NCI-H774 (cell line): ENCODE data around the gene ALDH4A1.
"Not testable (repeated sequence)": the region's sequence is repeated elsewhere in the genome, so short reads cannot be mapped to it uniquely, and the experiment has no call there.

Experiments
- DNase-seq: peaks from one replicate; lab custom pipeline; 2025; lab: John Stamatoyannopoulos, UW

ALDH4A1 gene

DNA sequence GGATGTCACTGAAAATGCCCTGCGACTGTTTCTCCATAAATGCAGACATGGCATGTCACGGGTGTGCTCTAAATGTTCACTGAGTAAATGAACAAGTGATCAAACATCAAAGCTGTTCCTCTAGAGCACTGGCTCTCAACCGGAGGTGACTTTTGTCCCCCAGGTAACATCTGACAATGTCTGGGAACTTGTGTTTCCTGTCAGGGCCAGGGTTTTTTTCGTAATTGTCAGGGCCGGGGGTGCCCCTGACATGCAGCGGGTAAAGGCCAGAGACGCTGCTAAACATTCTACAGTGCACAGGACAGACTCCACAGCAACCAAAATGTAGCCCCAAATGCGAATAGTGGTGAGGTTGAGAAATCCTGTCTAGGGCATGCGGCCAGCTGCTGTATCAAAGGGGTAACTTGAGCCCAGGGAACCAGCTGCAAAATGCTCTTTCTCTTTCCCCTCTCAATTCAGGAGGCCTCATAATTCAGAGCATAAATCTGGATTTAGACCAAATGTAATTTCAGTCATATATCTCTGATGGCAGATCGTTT is 2.0 kb downstream of the ALDH4A1 start:
- DNase-seq = no peak

DNA sequence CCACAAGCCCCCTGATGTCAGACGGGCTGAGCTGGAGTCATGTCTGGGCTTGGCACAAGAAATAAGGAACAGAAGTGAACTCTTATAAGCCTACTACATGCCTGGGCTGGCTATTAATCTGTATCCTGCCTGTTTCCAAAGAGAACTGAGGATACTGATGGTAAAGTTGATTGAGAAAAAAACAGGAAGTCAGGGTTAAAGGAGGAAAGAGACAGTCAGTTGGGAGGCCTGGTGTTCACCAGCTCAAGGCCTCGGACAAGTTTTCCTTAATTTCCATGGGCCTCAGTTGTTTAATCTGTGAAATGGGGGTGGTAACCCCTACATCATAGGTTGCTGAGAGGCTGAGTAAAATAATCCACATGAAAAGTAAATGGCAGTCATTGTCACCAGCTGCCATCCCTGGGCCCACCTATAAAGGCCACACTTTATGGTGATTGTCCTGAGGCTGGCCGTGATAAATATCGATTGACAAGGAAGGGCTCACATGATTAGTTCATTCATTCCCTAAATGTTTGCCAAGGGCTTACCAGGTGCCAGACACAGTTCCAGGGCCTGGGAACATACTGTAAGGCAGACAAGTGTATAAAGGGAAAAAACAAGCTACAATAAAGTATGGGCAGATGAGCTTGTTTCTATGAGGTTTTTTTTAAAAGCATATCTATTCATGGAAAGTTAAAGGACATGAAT is 2.8 kb downstream of the ALDH4A1 start:
- no peak for DNase-seq

DNA sequence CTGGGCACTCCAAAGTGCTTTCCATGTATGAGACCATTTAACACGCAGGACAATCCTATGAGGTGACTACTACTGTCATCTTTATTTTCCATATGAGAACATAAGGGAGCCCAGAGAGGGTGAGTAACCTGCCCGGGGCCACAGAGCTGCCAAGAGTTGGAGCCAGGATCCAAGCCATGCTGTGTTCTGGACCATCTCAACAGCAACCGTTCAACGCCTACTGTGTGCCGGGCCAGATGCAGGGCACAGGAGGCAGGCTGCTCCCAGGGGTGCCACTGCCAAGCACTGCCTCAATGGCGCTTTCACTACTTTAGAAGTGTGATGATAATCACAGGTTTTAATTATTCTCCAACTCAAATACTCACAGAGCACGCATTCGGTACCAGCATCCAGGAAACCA is 3.8 kb downstream of the ALDH4A1 start:
- DNase-seq = no peak

DNA sequence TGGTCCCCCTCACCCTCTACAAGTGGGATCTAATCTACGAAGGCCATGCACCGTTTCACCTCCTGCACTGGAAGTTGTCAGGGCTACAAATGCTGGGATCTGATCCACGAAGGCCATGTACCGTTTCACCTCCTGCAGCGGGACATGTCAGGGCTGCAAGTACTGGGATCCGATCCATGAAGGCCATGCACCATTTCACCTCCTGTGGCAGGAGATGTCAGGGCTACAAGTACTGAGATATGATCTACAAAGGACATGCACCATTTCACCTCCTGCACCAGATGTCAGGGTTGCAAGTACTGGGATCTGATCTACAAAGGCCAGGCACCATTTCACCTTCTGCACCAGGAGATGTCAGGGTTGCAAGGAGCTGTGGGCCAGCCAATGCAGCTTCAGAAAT is 7.0 kb downstream of the ALDH4A1 start:
- no peak for DNase-seq

DNA sequence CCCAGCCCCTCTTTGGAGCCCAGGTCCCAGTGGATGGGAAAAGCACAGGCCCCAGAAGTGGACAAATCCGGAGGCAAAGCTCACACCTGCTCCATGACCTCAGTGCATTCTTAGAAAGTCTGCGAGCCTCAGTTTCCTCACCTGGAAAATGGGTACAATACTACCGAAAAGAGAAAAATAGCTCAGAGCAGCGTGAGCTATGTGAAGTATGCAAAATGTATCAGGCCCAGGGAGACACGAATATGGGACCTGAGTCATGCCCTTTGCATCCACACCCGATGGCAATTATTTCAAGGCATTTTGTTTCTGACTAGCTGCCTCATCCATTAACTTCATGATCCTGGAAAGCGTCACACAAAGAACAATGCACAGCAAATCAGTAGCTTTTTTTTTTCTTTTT is 9.2 kb downstream of the ALDH4A1 start:
- no peak for DNase-seq

DNA sequence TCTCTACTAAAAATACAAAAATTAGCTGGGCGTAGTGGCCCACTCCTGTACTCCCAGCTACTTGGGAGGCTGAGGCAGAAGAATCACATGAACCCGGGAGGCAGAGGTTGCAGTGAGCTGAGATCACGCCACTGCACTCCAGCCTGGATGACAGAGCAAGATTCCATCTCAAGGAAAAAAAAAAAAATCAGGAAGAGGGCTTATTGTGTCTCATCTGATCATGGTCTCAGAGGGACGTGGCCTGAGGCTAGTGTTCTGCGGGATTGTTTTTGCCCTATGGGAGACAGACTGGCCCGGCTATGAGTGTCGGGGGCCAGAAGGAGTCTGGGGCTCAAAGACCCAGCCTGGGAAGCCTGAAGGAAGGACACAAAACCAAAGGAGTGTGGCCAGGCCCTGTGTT is 10.5 kb downstream of the ALDH4A1 start:
- not testable (repeated sequence) for DNase-seq

DNA sequence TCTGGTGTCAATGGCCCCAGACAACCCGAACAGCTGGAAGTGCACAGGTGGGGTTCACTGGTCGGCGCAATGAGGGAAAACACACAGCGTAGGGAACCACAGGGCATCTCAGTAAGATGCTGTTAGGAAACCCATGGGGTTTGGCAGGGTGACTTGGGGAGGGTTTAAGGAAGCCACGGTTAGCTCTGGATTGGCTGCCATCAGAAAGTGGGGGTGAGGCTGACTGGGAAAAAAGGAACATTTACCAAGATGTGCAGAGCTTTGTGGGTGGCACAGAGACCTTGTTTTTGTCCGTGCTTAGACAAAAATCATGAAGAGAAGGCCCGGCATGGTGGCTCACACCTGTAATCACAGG is 11.0 kb downstream of the ALDH4A1 start:
- no peak for DNase-seq

DNA sequence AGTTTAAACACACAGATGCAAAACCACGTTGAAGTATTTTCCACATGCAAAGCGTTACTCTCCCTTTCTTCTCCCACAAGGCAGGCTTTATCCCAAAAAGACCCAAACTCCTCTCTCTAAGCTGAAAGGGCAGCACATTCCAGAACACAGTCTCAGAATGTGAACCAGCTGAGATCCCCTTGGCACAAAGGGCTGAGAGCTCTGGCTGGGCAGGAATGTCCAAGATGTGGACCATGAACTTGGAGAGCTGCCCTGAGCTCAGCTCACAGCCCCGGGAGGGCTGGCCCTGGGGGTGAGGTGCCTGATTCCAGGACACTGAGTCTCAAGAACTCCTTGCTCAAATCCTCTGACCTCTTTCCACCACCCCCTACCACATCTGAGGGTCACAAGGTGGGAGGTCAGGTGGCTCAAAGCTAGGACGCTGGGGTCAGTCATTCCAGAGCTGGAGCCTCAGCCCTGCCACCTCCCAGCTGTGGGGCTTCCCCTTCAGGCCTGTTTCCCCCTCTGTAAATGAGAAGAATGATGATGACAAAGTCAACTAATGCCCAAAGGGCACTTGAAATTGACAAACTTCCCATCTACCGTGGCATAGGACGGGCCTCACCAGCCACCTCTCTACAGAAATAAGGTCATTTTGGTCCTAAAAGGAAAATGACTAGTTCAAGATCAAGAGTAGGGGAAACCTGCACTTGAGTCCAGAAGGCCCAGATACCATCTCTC is 11.5 kb downstream of the ALDH4A1 start:
- DNase-seq = no peak

DNA sequence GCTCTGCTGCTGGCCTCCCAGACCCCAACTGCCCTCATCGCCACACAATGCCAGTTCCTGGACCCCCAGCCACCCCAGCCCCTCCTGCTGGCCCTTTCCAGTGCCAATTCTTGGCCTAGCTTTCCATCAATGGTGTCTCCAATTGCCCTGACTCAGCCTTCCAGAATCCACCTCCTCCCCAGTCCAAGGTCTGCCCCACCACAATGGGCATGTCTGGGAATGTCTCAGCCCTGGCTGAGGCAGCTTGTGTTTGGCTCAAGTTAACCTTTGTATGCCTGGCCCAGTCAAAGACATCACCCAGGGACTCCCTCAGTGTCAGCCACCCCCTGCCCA is 16.4 kb downstream of the ALDH4A1 start:
- DNase-seq = no peak

DNA sequence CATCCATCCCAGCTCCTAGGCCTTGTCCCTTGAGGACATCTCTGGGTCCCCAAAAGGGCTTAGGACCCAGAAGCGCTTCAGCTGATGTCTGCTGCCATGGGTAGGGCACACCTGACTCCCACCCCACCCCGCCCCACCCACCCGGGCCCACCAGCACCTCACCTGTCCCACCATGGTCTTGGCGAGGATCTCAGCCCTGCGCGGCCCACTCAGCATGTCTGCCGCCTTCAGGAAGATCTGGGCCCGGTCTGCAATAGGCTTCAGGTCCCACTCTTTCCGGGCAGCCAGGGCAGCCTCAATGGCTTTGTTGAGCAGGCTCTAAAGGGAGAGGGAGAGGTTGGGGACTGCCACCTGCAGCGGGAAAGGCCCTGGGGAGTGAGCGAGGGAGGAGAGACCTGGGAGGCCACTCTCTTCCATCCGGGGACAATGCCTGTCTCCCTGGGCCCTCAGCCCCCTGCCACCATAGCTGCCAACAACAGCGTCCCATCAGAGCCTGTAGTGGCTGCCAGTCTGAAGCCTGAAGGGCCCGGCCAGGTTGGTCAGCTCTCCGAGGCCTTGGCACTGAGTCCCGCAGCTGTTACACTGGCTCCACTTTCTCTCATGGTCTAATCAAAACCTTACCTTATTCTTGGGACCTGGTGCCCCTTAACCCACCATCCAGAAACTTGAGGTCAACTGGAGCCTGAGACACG is 16.9 kb downstream of the ALDH4A1 start:
- no peak for DNase-seq

DNA sequence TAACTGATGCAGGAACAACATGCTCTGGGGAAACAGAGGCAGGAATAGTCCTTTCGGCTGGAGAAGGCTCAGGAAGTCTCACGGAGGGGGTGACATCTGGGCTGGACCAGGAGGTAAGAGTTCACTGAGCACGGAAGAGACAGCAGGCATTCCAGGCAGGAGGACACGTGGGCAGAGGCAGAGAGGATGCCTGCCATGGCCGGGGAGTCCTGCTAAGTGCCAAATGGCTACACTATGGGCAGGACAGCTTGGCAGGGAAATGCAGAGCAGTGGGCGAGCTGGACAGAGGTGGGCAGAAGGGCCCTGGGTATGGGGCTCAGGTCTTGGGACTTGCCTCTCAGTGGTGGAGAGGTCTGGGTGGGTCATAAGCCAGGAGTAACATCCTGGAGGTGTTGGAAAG is 17.6 kb downstream of the ALDH4A1 start:
- no peak for DNase-seq

DNA sequence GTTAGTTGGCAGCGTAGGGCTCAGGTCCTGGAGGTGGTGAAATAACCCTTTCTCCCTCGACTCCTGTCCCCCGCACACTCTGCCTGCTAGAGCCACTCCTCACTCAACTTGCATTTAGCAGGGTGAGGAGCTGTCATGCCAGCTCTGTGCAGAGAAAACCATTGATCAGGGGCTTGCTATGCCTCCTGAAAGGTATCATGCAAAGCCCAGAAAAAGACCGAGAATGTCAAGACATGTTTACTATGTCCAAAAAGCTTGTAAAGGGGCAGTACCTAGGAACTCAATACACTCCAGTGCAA is 18.0 kb downstream of the ALDH4A1 start:
- no peak for DNase-seq

DNA sequence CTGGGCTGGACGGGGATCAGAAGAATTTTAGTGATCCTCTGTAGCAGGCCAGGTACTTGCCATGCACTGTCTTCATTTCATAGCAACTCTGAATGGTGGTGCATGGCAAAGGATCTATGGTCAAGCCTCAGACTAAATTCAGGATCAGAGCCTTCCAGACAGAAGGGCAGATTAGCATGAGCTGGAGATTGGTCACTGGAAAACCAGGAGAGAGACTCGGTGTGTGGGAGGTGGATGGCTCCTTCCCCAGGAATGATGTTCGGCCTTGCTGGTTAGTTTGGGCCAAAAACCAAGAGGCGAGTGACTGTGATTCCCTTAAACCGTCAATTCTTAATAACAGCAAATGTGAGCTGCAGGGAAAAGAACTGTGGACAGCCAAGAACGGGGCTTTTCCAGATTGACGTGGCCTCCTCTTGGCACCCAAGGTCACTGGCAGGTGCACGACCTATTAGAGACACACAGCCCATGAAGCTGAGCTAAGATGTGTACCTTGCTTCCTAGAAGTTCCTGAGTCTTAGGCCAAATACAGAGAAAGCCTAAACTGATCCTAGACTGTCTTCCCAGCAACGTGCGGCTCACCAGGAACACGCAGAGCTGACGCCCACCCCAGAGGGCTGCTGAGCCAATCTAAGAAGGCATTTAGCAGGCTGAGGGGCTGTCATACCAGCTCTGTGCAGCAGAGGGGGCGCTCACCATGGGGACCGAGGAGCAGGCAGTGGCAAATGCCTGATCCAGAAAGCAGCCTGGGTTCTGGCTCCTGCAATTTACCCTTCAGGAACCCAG is 18.5 kb downstream of the ALDH4A1 start:
- DNase-seq = no peak

DNA sequence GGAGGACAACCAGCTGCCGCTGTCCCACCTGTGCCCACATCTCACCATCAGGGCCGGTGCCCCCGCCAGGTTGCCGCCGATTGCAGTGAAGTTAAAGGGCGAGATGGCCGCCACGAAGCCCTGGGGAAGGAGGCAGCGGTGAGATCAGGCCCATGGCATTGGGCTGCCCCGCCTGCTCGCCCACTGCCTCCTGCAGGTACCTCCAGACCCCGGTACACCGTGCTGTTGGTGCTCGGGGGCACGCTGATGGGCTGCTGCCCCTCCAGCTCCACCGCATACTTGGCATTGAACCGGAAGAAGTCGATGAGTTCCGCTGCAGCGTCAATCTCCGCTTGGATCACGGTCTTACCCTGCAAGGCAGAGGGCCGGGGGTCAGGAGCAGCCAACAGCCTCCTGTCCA is 19.3 kb downstream of the ALDH4A1 start:
- no peak for DNase-seq

DNA sequence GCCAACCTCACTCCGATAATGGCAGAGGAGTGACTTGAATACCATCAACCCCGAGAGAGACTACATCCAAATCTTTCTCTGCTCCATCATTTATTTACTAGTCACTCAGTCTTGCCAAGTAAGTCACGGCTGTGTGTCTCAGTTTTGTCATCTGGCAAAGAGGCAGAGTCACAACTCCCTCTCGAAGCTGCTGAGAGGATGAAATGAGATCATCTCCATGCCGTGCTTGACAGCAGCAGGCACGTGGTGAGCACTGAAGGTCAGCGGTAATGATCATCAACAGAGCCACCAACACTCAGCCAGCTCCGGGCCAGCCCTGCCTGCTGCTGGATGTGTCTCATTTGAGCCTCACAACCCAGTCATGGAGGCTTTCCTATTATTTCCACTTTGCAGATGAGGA is 19.9 kb downstream of the ALDH4A1 start:
- DNase-seq = no peak

DNA sequence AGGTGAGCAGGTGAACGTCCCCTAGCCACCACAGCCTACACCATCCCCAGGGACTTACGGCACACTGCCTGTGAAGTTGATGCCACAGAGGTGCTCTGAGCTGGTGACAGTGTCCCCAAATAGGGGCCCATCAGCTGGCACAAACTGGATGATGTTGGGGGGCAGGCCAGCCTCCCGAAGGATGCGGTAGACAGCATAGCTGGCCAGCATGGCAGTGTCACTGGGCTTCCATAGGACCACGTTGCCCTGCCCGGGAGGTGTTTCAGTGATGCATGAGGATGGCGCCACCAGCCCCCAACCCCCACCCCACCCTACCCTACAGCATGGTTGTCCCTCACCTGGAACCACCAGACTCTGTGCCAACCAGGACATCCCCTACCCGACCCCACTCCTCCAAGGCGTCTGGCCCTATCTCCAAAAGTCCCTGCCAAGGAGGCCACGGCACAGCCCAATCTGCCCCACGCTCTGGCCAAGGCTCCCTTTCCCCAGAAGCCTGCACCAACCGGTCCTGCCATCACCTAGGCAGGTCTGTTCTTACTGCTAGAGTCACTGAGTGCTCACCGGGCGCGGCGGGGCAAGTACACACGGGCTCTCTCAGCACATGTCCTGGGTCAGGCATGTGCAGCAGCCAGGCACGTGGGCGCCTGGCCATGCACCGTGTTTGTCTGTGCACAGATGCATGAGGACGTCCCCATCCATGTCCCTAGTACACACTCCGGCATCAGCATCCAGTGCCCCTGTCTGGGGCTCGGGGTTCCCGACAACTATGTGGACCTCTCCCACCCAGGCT is 20.5 kb downstream of the ALDH4A1 start:
- no peak for DNase-seq

DNA sequence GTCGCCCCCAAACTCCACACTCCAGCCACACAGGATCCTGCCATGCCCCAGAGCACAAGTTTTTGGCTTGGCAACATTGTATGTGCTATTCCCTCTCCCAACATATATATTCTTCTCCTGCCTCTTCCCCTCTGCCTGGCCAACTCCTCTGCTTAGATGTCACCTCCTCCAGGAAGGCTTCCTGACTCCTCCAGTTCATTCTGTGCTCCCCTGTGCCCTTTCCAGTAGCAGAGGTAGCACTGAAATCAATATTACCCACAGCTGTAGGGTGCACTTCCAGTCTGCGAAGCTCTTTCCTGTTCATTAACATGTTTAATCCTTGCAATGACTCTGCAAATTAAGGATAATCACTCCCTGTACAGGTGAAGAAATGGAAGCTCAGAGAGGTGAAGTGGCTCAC is 21.2 kb downstream of the ALDH4A1 start:
- no peak for DNase-seq

DNA sequence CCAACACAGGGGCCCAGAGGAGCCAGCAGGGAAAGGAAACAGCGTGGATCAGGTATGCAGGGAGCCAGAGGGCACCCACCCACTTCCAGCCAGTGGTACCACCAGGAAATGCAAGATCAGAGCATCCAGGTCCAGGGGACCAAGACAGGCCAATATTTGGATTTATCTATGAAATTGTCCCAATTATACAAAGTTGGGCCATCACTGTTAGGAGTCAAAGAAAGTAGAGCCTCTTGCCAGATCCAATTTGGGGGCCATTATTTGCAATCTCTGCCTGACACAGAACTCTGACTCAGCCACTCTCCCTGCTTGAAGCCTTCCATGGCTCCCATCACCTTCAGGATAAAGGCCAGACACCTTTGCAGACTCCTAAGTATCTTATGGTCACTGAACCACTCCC is 21.8 kb downstream of the ALDH4A1 start:
- DNase-seq = no peak

DNA sequence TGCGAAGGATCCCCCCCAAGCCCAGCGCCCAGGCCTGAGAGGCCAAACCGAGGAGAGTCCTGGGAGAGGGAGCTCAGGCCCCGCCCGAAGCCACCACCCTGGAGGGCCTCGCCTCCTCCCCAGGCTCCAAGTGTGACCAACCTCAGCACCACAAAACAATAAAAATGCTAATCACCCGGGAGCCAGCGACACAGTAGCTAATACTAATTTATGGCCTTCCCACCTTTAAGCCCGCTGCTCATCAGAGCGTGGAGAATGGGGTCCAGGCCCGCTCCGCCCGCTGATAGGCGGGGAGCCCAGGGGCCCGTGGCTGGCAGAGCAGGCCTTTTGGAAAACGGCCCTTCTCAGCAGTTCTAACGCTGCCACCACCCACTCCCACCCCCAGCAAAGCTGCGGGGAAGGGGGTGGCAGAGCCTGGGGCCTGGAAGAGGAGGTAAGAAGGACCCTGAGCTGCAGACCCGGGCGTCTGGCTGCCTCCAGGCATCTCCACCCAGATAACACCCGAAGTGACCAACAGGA is 22.5 kb downstream of the ALDH4A1 start:
- DNase-seq = no peak

DNA sequence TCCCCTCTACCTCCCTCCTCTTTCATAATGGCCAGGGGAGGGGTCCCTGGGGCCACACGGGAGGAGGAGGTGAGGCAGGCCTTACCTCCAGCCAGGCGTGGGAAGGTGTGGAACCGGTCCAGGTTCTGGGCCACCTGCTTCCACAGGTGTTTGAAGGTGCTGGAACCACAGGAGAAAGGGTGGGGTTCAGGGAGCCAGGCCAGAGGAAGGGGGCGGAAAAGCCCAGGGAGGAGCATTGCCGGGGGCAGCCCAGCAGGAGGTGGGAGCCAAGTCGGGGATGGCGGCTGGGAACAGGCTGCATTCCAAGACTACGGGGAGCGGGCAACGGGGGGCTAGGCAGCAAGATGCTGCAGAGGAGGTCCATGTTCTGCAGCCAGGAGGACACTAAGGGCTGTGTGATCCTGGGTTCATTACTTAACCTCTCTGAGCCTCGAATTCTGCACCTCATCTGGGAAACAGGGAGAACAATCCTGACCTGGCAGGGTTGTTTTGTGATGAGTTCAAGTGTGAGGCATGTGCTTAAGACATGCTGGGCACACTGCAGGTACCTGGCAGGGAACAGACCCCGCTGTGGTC is 23.1 kb downstream of the ALDH4A1 start:
- DNase-seq = no peak

DNA sequence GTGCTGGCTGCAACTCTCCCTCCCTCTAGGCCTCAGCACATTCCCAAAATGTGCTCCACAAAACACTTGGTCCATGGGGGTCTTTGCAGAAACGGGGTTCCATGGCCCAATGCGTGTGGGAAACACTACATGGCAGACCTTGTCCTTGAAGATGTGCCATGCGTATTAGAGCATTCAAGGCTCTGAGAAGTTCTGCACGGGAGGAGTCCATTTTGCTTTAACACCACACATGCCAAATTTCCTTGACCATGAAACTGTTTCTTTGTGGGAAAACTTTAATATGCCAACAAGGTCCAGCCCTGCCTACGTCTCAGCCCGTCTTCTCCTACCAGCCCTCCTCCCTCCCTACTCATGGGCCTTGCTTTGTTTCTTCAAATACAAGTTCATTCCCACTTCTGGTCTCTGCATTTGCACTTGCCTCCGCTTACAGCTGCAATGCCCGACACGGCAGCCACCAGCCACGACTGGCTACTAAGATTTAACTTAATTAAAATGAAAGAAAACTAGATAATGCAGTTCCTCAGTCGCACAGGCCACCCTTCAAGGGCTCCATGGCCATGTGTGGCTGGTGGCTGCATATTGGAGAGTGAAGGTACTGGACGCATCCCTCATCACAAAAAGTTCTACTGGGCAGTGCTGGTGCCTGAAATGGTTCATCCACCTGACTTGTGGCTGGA is 23.7 kb downstream of the ALDH4A1 start:
- DNase-seq = no peak
